Stimulated activated CD4-positive, alpha-beta T cell treated with anti-CD3 and anti-CD28 coated beads, Interleukin-4, amount 100 ng/mL, for 48 hours (primary cell): ENCODE results near the gene ANO4.
"Not testable (repeated sequence)": the region's sequence is repeated elsewhere in the genome, so short reads cannot be mapped to it uniquely, and the experiment has no call there.

Experiments
- DNase-seq, 2 donors: peaks; one replicate each; pipeline ENCODE4 v3.0.0-alpha.2; 2020; ENCODE audit warnings: low read depth in 2 of 2

Gene ANO4

GRCh38 chr12:101087920-101088319 lies 293.3 kb downstream of the ANO4 start:
- DNase-seq: no peak

DNA sequence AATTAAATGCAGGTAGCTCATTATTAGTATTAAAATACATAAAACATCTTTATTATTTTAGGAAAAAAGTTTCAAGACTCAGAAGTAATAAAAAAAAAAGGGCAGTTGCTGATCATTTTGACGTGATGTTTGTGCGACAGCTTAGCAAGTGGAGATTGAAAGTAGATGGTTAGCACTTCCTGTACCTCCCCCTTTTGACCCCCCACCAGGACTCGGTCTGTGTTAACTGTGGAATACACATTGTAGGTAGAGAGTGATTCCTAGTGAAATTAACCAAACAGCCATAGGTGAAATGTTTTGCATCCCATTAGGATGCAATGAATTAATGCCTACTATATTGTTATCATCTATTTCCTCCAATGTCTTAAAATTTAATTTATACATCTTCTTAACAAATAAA lies 294.7 kb downstream of the ANO4 start:
- DNase-seq: no peak

DNA sequence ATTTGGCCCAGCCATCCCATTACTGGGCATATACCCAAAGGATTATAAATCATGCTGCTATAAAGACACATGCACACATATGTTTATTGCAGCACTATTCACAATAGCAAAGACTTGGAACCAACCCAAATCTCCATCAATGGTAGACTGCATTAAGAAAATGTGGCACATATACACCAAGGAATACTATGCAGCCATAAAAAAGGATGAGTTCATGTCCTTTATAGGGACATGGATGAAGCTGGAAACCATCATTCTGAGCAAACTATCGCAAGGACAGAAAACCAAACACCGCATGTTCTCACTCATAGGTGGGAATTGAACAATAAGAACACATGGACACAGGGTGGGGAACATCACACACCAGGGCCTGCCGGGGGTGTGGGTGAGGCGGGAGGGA lies 295.6 kb downstream of the ANO4 start:
- DNase-seq: not testable (repeated sequence)

DNA sequence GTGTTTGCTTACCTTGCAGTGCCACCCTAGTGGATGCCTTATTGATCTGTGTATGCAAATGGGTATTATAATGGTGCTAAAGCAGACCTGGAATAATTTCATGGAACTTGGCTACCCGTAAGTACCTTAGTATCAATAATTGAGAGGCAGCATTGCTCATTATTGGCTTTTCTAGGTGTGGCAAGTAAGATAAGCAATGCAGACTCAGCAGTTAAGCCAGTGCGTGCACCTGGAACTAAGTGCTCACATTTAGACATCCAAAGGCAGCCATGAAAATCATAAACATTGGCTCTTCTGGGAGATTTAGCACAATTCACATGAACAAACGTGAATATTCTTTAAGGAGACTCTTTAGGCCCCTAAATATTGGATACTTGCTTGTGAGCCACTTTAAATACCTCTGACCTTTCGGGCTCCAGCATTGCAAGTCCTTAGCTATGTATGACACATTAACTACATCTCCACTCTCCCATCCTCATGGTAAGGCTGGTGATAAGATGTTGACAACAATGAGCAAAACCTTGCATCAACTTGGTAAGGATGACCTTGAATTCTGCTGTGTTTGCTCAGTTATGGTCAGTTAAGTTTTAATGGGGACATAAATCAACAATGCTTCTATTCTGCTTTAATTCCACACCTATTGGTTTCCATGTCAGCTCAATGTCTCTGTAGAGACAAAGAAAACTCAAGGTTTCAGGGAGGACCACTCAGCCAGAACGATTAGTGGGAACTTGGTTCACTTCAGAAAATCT lies 303.4 kb downstream of the ANO4 start:
- DNase-seq: no peak

GRCh38 chr12:101107032-101107763 lies 312.6 kb downstream of the ANO4 start:
- no peak for DNase-seq

GRCh38 chr12:101108130-101108529 lies 313.6 kb downstream of the ANO4 start:
- no peak for DNase-seq

GRCh38 chr12:101110866-101111265 lies 316.3 kb downstream of the ANO4 start:
- DNase-seq: no peak

- DNase-seq: no peak
Measured at GRCh38 chr12:101111441-101111840, 316.9 kb downstream of the ANO4 start.

DNA sequence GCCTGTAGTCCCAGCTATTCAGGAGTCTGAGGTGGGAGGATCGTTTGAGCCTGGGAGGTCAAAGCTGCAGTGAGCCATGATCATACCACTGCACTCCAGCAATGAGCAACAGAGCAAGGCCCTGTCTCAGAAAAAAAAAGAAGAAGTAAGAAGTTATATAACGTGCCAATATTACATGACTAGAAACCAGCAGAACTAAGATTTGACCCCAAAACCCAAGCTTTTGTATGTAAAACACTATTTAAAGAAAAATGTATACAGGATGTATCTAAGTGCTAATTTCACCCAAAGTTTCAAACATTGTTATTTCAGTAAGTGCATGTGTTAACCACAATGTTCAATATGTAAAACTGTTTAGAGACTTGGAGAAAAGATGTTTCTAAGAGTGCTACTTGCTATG lies 320.8 kb downstream of the ANO4 start:
- DNase-seq: no peak

DNA sequence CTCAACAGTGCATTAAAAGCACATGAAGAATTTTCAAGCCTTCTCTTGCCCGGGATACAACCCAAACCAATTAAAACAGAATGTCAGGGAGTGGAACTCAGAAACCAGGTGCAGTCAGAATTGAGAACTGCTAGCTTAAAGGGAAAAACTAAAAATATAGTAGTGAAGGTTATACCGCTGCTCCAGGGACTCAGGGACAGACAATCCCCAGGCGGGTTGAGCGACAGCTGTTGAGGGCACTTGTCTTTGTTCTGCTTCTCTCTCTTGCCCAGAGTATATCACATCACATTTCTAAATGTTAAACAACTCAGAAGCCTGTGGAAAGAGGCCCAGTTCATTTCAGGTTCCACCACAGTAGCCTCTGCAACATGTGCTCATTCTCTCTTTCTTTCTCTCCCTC lies 322.3 kb downstream of the ANO4 start:
- DNase-seq: no peak

GRCh38 chr12:101117842-101118241 lies 323.3 kb downstream of the ANO4 start:
- no peak for DNase-seq

GRCh38 chr12:101127521-101128219 lies 333.1 kb downstream of the ANO4 start:
- no peak for DNase-seq

DNA sequence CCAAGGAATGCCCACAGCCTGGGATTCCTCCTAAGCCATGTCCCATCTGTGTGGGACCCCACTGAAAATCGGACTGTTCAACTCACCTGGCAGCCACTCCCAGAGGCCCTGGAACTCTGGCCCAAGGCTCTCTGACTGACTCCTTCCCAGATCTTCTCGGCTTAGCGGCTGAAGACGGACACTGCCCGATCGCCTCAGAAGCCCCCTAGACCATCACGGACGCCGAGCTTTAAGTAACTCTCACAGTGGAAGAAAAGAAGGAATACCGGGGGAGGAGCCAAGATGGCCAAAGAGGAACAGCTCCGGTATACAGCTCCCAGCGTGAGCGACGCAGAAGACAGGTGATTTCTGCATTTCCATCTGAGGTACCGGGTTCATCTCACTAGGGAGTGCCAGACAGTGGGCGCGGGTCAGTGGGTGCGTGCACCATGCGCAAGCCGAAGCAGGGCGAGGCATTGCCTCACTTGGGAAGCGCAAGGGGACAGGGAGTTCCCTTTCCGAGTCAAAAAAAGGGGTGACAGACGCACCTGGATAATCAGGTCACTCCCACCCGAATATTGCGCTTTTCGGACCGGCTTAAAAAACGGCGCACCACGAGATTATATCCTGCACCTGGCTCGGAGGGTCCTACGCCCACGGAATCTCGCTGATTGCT lies 351.3 kb downstream of the ANO4 start:
- DNase-seq: not testable (repeated sequence)

GRCh38 chr12:101165319-101165718 lies 370.7 kb downstream of the ANO4 start:
- DNase-seq: no peak

DNA sequence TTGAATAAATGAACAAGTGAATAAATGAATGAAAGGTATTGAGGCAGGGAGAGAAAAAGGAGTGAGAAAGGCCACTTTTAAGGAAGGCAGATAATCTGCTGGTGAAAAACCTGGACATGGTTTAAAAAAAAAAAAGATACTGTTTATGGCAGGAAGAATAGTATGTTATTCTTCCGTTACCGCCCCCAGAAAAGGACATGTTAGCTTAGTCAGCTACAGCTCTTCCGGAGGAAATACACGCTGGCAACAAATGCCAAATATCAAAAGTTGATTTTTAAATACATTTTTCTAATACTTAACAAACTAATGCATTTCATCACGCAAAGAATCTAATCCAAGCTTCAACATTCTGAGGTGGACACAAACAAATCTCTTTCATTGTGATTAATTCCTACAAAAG lies 372.3 kb downstream of the ANO4 start:
- DNase-seq: no peak

DNA sequence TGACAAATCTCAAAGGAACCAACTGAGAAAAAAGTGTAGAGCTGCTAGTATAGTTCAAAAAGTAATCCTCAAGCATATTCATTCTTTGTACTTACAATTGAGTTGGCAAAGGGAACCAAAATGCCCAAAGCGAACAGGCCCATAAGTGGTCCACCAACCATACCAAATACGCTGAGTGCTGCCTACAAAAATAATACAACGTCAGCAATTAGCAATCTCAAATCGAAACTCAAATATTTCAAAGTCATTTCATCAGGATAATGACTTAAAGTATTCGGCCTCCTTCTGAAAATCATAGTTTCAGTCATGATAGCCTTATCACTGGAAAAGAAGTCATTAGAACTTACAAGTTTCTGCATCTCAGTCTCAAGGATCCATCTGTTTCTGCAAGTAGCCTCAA lies 373.4 kb downstream of the ANO4 start:
- no peak for DNase-seq

DNA sequence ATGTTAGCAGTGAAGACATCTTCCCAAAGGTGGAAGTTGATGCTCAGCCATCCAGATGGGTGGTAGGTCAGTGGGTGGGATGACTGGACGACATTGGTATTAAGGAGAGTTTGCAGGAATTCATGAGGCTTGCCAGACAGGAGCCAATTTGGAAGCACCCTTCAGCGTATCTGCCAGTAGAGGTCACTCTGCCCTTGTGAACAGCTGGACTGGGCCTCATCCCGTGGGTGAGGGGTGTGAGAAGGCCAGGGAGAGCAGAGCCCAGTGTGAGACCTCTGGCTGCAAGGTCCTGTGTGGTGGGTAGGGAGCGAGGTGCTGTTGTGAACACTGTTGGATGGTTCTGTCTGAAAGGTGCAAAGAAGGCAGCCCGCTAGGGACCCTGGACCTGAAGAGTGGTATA lies 377.7 kb downstream of the ANO4 start:
- no peak for DNase-seq

DNA sequence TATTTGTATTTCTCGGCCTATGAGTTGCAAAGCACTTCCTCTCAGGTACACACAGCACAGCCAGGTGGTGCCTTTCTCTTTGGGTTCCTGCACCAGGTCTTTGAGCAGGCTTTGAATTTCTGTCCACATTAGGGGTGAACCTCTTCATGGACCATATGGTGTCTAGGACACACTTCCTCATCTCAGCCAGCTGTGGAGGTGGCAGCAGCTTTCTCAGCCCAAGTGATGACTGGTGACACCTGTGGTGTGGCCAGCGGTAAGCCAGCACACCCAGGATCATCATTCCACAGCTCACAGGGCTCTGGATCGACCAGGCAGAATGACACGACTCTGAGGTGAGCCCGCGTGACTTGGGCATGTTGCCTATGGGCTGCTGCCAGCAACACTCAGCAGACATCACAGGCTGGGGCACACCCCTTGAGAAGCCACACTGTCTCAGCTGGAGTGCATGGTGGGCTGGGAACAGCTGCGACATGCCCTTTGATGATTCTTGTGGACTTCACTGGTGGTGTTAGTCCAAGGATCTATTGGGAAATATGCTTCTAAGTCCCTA lies 378.7 kb downstream of the ANO4 start:
- DNase-seq: no peak

- no peak for DNase-seq
Measured at GRCh38 chr12:101174541-101174940, 380.0 kb downstream of the ANO4 start.
